H1 (cell line): Measurements from ENCODE around the gene SLC26A9.

Experiments used
- ASH2L ChIP-seq: fragments of 200-600, 300-600 bp; sonication (generic); IDR thresholded peaks from one replicate; pipeline ENCODE4 v1.7.1; 2017; ENCODE audit warnings: low read length
- ATF3 ChIP-seq: IDR thresholded peaks from 2 replicates; pipeline ENCODE4 v1.6.1; 2011; ENCODE audit warnings: low read depth, mild to moderate bottlenecking, low read length; ENCODE audit not compliant: insufficient read depth
- BRCA1 ChIP-seq: IDR thresholded peaks from 2 replicates; pipeline ENCODE4 v1.6.1; 2012; ENCODE audit warnings: low read depth, low read length, improper control_type of control experiment
- CHD2 ChIP-seq: IDR thresholded peaks from 2 replicates; pipeline ENCODE4 v1.6.1; 2012; ENCODE audit warnings: low read length, improper control_type of control experiment
- EZH2 ChIP-seq: fragments of 200-600 bp; sonication (generic); IDR thresholded peaks from 2 replicates; pipeline ENCODE4 v1.7.1; 2012; ENCODE audit warnings: low read depth, mild to moderate bottlenecking, moderate library complexity, low read length, inconsistent platforms; ENCODE audit not compliant: severe bottlenecking
- MAX ChIP-seq: IDR thresholded peaks from 2 replicates; pipeline ENCODE4 v1.6.1; 2012; ENCODE audit warnings: inconsistent platforms
- PHF8 ChIP-seq: fragments of 200-600 bp; sonication (generic); conservative IDR thresholded peaks from 2 replicates; pipeline ENCODE4 v1.7.1; 2012; ENCODE audit warnings: low read depth, mild to moderate bottlenecking, inconsistent platforms, low read length, moderate library complexity
- POLR2A ChIP-seq, 2 experiments: IDR thresholded peaks; 1 replicate in 1 of 2; 2 replicates in 1 of 2; pipeline ENCODE4 v1.6.1; 2011; ENCODE audit warnings: low read depth in 2 of 2, low read length in 2 of 2, mild to moderate bottlenecking in 2 of 2; ENCODE audit errors: control extremely low read depth in 1 of 2
- POLR2AphosphoS5 ChIP-seq: IDR thresholded peaks from 2 replicates; pipeline ENCODE4 v1.6.1; 2011; ENCODE audit warnings: low read depth, low read length
- RNF2 ChIP-seq: fragments of 200-900, 300-1000 bp; sonication (generic); IDR thresholded peaks from 2 replicates; pipeline ENCODE4 v1.7.1; 2016; ENCODE audit warnings: borderline replicate concordance, low read depth, mild to moderate bottlenecking, antibody characterized with exemption, low read length; ENCODE audit not compliant: poor library complexity, severe bottlenecking; ENCODE audit errors: missing control alignments
- SUZ12 ChIP-seq: fragments of 200-600 bp; sonication (generic); IDR thresholded peaks from 2 replicates; pipeline ENCODE4 v1.6.1; 2012; ENCODE audit warnings: mild to moderate bottlenecking, inconsistent platforms, low read length, moderate library complexity, mixed read lengths
- ZNF274 ChIP-seq: IDR thresholded peaks from 2 replicates; pipeline ENCODE4 v1.7.0; 2012; ENCODE audit warnings: low read length, borderline replicate concordance; ENCODE audit errors: extremely low read depth
- TF ChIP-seq, protein P1 (sequence below), 3 experiments: IDR thresholded peaks; 1 replicate in 2 of 3; 2 replicates in 1 of 3; pipeline versions ENCODE4 v1.5.1 to v1.6.1; 2011; ENCODE audit warnings: low read length in 3 of 3, mild to moderate bottlenecking in 3 of 3, inconsistent platforms in 2 of 3, low read depth in 1 of 3, moderate library complexity in 1 of 3; ENCODE audit not compliant: insufficient read depth in 1 of 3; ENCODE audit errors: control extremely low read depth in 1 of 3
- TF ChIP-seq, protein P2 (sequence below): IDR thresholded peaks from 2 replicates; pipeline ENCODE4 v1.6.1; 2011; ENCODE audit warnings: low read length, improper control_type of control experiment

- TF ChIP-seq ASH2L (no peak), ATF3 (no peak), EZH2 (no peak), BRCA1 (no peak), MAX (no peak), POLR2AphosphoS5 (no peak), ZNF274 (no peak), SUZ12 (no peak), CHD2 (no peak), POLR2A (IDR thresholded peaks at IDR 0.05; ENCODE audit: control extremely low read depth in 1 of 2, low read depth in 2 of 2, low read length in 2 of 2) (no peak), PHF8 (no peak), RNF2 (no peak)
- TF ChIP-seq, protein P1, sequence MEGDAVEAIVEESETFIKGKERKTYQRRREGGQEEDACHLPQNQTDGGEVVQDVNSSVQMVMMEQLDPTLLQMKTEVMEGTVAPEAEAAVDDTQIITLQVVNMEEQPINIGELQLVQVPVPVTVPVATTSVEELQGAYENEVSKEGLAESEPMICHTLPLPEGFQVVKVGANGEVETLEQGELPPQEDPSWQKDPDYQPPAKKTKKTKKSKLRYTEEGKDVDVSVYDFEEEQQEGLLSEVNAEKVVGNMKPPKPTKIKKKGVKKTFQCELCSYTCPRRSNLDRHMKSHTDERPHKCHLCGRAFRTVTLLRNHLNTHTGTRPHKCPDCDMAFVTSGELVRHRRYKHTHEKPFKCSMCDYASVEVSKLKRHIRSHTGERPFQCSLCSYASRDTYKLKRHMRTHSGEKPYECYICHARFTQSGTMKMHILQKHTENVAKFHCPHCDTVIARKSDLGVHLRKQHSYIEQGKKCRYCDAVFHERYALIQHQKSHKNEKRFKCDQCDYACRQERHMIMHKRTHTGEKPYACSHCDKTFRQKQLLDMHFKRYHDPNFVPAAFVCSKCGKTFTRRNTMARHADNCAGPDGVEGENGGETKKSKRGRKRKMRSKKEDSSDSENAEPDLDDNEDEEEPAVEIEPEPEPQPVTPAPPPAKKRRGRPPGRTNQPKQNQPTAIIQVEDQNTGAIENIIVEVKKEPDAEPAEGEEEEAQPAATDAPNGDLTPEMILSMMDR (IDR thresholded peaks at IDR 0.05; ENCODE audit: control extremely low read depth in 1 of 3, insufficient read depth in 1 of 3, low read depth in 1 of 3, low read length in 3 of 3), result no peak
- TF ChIP-seq, protein P2, sequence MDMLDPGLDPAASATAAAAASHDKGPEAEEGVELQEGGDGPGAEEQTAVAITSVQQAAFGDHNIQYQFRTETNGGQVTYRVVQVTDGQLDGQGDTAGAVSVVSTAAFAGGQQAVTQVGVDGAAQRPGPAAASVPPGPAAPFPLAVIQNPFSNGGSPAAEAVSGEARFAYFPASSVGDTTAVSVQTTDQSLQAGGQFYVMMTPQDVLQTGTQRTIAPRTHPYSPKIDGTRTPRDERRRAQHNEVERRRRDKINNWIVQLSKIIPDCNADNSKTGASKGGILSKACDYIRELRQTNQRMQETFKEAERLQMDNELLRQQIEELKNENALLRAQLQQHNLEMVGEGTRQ, result no peak
These were observed 38.0 kb upstream of the SLC26A9 start for GRCh38 chr1:205981257-205981656.
